ENCODE results near the gene MYRIP. TPM values are rescaled to one million over a fixed set of nuclear protein-coding genes. Genes with fewer than 3 reads are reported as not detected.

Gene MYRIP
- total RNA-seq, 1 experiment from 2014 or later = 0.44 TPM

DNA sequence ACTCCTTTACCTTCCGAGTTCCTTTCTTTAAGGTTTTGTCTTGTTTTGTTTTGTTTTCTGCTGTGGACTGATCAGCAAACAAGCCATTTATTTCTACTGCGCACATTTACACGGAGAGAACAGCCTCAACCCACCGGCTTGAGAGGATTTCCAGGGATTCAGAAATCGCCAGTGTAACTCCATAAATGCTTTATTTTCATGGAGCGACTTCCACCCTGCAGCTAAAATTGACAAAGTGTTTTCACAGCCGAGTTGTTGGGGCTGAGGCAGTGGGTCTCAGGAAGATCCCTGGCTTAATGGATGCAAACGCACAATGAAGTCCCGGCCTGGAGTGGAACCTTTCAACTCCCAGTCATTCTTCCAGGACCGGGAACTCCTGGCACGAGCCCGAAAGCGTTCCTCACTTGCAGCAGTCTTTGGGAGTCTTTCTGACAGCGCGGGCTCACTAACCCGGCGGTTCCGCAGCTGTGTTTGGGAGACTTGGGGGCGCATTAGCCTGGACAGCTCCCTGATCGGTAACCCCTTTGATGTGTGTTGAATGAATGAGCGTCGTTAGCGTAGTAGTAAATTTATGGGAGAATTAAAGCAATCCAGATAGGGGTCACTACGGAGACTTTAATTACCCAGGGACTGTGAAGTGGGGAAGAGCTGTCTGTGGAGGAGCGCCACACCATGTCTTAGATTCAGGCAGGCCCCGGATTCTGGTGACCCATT lies 785 bp upstream of the MYRIP start:
- no peak; the same call in 1 of the 2 replicates for ATAC-seq
- intact Hi-C loops (cut with micrococcal nuclease) = no loop called here

More for the DNA sequence above, 785 bp upstream of the MYRIP start:
- Histone ChIP-seq H3K4me2 (ENCODE audit: low read length) (peak overlapping the region; percentile 23; the same call in 1 of the 2 replicates), H3K36me3 (ENCODE audit: control insufficient read depth in 1 of 2, insufficient read depth in 2 of 2, low read length in 2 of 2) (no peaks in the 10 kb centered on the region), H3K9me2 (ENCODE audit: insufficient read depth) (no peaks in the 10 kb centered on the region), H3K79me2 (ENCODE audit: insufficient read depth, low read length) (no peaks in the 10 kb centered on the region), H3K4me1 (ENCODE audit: control insufficient read depth in 1 of 2, insufficient read depth in 2 of 2, low read length in 2 of 2) (peaks cover 7 to 8% of the 10 kb centered on the region in 2 experiments; a peak in 3 of 4 replicates), H3K4me3 (replicated peaks in 1 of 2; ENCODE audit: low read depth in 1 of 2, low read length in 2 of 2) (no peak overlapping the region), H3K9ac (ENCODE audit: low read length) (no peak overlapping the region), H4K20me1 (ENCODE audit: insufficient read depth) (no peaks in the 10 kb centered on the region), H3K27ac (ENCODE audit: low read depth, low read length) (no peak overlapping the region), H2AFZ (ENCODE audit: low read depth, low read length, poor library complexity, severe bottlenecking) (no peak overlapping the region), H3K27me3 (ENCODE audit: insufficient read depth, low read length) (peaks cover 40% of the 10 kb centered on the region), H3K9me3 (ENCODE audit: control insufficient read depth in 1 of 2, insufficient read depth in 1 of 2, low read depth in 1 of 2, low read length in 2 of 2) (no peaks in the 10 kb centered on the region; a peak in 1 of 4 replicates)
- RAD21 ChIA-PET (ENCODE audit: low non-redundant PET in 1 of 2, low total read pairs in 2 of 2, uncharacterized antibody in 2 of 2, unreplicated experiment in 2 of 2) = no interaction called here
- no TSS peak for BruUV-seq (replicated peaks)
- no peak for DNase-seq (ENCODE audit: low read depth, low spot score)
- CTCF ChIA-PET = no interaction called here
- POLR2A ChIA-PET = no interaction called here
- TF ChIP-seq FOSL1 (IDR thresholded peaks at IDR 0.05; ENCODE audit: low read depth) = no peak
- no peak for TF ChIP-seq ZNF274 (IDR thresholded peaks at IDR 0.05; ENCODE audit: low read depth, low read length)
- TF ChIP-seq, protein P1, sequence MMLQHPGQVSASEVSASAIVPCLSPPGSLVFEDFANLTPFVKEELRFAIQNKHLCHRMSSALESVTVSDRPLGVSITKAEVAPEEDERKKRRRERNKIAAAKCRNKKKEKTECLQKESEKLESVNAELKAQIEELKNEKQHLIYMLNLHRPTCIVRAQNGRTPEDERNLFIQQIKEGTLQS (IDR thresholded peaks at IDR 0.05) = no peak
- TF ChIP-seq ZFX (IDR thresholded peaks at IDR 0.05) = no peak
- no peak for TF ChIP-seq EGR1 (IDR thresholded peaks at IDR 0.05; ENCODE audit: low read depth)
- TF ChIP-seq, protein P2, sequence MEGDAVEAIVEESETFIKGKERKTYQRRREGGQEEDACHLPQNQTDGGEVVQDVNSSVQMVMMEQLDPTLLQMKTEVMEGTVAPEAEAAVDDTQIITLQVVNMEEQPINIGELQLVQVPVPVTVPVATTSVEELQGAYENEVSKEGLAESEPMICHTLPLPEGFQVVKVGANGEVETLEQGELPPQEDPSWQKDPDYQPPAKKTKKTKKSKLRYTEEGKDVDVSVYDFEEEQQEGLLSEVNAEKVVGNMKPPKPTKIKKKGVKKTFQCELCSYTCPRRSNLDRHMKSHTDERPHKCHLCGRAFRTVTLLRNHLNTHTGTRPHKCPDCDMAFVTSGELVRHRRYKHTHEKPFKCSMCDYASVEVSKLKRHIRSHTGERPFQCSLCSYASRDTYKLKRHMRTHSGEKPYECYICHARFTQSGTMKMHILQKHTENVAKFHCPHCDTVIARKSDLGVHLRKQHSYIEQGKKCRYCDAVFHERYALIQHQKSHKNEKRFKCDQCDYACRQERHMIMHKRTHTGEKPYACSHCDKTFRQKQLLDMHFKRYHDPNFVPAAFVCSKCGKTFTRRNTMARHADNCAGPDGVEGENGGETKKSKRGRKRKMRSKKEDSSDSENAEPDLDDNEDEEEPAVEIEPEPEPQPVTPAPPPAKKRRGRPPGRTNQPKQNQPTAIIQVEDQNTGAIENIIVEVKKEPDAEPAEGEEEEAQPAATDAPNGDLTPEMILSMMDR (IDR thresholded peaks at IDR 0.05 in 2 of 3, conservative IDR thresholded peaks at IDR 0.05 in 1 of 3; ENCODE audit: borderline replicate concordance in 1 of 3, insufficient read depth in 1 of 3, low read depth in 2 of 3, low read length in 2 of 3) = no peak
- no peak for TF ChIP-seq TCF7L2 (IDR thresholded peaks at IDR 0.05; ENCODE audit: borderline replicate concordance, extremely low read depth, insufficient read depth, insufficient read length)
- no peak for TF ChIP-seq EZH2 (IDR thresholded peaks at IDR 0.05)
- TF ChIP-seq, protein P3, sequence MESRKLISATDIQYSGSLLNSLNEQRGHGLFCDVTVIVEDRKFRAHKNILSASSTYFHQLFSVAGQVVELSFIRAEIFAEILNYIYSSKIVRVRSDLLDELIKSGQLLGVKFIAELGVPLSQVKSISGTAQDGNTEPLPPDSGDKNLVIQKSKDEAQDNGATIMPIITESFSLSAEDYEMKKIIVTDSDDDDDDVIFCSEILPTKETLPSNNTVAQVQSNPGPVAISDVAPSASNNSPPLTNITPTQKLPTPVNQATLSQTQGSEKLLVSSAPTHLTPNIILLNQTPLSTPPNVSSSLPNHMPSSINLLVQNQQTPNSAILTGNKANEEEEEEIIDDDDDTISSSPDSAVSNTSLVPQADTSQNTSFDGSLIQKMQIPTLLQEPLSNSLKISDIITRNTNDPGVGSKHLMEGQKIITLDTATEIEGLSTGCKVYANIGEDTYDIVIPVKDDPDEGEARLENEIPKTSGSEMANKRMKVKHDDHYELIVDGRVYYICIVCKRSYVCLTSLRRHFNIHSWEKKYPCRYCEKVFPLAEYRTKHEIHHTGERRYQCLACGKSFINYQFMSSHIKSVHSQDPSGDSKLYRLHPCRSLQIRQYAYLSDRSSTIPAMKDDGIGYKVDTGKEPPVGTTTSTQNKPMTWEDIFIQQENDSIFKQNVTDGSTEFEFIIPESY (IDR thresholded peaks at IDR 0.05; ENCODE audit: extremely low read depth, insufficient replicate concordance, low read length) = no peak
- no peak for TF ChIP-seq POLR2AphosphoS5 (IDR thresholded peaks at IDR 0.05; ENCODE audit: low read depth, low read length)
- TF ChIP-seq, protein P4, sequence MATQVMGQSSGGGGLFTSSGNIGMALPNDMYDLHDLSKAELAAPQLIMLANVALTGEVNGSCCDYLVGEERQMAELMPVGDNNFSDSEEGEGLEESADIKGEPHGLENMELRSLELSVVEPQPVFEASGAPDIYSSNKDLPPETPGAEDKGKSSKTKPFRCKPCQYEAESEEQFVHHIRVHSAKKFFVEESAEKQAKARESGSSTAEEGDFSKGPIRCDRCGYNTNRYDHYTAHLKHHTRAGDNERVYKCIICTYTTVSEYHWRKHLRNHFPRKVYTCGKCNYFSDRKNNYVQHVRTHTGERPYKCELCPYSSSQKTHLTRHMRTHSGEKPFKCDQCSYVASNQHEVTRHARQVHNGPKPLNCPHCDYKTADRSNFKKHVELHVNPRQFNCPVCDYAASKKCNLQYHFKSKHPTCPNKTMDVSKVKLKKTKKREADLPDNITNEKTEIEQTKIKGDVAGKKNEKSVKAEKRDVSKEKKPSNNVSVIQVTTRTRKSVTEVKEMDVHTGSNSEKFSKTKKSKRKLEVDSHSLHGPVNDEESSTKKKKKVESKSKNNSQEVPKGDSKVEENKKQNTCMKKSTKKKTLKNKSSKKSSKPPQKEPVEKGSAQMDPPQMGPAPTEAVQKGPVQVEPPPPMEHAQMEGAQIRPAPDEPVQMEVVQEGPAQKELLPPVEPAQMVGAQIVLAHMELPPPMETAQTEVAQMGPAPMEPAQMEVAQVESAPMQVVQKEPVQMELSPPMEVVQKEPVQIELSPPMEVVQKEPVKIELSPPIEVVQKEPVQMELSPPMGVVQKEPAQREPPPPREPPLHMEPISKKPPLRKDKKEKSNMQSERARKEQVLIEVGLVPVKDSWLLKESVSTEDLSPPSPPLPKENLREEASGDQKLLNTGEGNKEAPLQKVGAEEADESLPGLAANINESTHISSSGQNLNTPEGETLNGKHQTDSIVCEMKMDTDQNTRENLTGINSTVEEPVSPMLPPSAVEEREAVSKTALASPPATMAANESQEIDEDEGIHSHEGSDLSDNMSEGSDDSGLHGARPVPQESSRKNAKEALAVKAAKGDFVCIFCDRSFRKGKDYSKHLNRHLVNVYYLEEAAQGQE (IDR thresholded peaks at IDR 0.05; ENCODE audit: low read depth) = no peak
- no peak for TF ChIP-seq SIN3A (IDR thresholded peaks at IDR 0.05; ENCODE audit: low read depth)
- no peak for TF ChIP-seq SRF (IDR thresholded peaks at IDR 0.05; ENCODE audit: low read depth)
- TF ChIP-seq RAD21 (IDR thresholded peaks at IDR 0.05; ENCODE audit: low read depth) = no peak
- no peak for TF ChIP-seq JUND (IDR thresholded peaks at IDR 0.05)
- no peak for TF ChIP-seq POLR2A (IDR thresholded peaks at IDR 0.05; ENCODE audit: borderline replicate concordance, extremely low read depth, insufficient read depth, insufficient read length)

Data from HCT116 (cell line).